HG03097 (cell line): Measurements from ENCODE around the gene TRMT13.
A peak's percentile ranks its signal among the peaks of the same experiment; 100 is the strongest.

Experiments used
- ATAC-seq: cut with Tn5 transposase; IDR thresholded peaks from one replicate; pipeline ENCODE4 v1.9.1; 2021; ENCODE audit not compliant: unreplicated experiment, low FRiP score

The TRMT13 gene

GRCh38 chr1:100132566-100133477 lies at the start of gene TRMT13, which contains the start of gene SASS6:
Gene TRMT13, plus strand, starts transcription at chr1:100133163. Its CDS starts 6 bp downstream, at chr1:100133169.
Gene SASS6, minus strand, starts transcription at chr1:100132930. Its CDS starts 116 bp downstream, at chr1:100132814.
- peak; percentile 89 for ATAC-seq

GRCh38 chr1:100087396-100087795 lies 45.6 kb upstream of the TRMT13 start:
- ATAC-seq = no peak

DNA sequence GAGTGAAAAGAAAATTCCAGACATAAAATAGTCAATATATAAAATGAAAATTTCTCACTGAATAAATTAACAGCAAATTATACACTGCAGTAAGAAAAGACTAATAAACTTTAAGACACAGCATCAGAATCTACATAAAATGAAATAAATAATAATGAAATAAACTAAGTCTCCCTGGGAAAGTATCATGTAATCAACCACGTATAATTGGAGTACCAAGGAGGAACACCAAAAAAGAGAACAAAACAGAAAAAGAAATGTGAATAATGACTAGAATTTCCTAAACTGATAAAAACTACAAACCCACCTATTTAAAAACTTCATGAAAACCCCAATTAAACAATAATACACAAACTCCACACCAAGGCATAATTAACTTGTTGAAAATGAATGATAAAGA lies 43.9 kb upstream of the TRMT13 start:
- ATAC-seq = no peak

DNA sequence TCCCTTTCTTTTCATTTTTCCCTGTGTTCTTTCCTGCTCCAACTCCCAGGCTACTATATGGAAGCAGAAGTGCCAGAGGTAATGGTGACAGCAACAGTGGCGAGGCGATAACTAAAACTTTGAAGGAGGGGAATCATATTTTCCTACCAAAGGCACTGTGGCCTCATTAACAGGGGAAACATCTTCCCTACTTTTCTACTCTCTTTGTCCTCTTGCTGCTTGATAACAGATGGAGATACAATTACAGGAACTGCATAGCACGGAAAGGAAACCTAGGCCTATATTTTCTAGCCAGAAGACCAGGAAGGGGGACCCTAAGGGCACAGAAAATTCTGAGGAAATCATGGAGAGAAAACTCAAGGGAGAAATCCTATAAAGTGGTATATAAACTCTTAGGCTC lies 42.5 kb upstream of the TRMT13 start:
- no peak for ATAC-seq

GRCh38 chr1:100100202-100100601 lies 32.8 kb upstream of the TRMT13 start:
- no peak for ATAC-seq

GRCh38 chr1:100101564-100101963 lies 31.4 kb upstream of the TRMT13 start:
- no peak for ATAC-seq

DNA sequence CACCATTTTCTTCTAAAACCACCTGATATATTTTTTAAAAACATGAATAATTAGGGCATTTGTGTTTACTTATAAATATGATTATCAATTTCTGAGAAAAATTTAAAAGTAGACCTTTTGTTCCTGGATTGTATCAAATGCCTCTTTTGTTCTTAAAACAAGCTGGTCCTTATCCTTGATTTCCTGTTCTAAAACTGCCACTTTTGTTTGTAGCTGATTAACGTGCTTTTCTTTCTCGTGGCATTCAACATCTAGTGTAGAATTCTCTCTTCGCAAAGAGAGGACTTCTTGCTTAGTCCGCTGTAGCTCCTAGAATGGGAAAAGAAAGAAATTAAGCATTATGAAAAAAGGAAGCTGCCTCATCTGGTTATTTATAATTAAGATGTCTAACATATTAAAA lies 25.3 kb upstream of the TRMT13 start:
- ATAC-seq = no peak

GRCh38 chr1:100109554-100110066 lies 23.4 kb upstream of the TRMT13 start:
- ATAC-seq = no peak

GRCh38 chr1:100115524-100115923 lies 17.4 kb upstream of the TRMT13 start:
- no peak for ATAC-seq

GRCh38 chr1:100122177-100122576 lies 10.8 kb upstream of the TRMT13 start:
- ATAC-seq = no peak

GRCh38 chr1:100127226-100127625 lies 5.7 kb upstream of the TRMT13 start:
- ATAC-seq = no peak

DNA sequence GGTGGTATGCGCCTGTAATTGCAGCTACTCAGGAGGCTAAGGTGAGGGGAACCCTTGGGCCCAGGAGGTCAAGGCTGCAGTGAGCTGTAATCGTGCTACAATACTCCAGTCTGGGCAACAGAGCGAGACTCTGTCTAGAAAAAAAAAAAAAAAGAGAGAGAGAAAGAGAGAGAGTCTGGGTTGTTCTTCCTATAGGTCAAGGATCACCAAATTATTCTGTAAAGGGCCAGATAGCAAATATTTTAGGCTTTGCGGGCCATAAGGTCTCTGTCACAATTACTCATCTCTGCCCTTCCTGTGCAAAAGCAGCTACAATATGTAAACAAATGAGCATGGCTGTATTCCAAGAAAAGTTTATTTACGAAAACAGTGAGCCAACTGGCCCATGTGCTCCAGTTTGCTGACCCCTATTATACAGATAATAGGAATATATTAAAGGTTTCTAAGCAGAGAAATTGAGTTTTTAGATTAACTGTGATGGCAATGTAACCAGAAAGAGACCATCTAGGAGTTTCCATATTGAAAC lies 2.3 kb upstream of the TRMT13 start:
- no peak for ATAC-seq

- no peak for ATAC-seq
Observed at GRCh38 chr1:100131623-100132022, 1.3 kb upstream of the TRMT13 start.

- no peak for ATAC-seq
Observed at GRCh38 chr1:100134872-100135271, 1.9 kb downstream of the TRMT13 start.

- ATAC-seq = no peak
Observed at GRCh38 chr1:100137602-100138001, 4.6 kb downstream of the TRMT13 start.

GRCh38 chr1:100141192-100141591 lies 8.2 kb downstream of the TRMT13 start:
- ATAC-seq = no peak

DNA sequence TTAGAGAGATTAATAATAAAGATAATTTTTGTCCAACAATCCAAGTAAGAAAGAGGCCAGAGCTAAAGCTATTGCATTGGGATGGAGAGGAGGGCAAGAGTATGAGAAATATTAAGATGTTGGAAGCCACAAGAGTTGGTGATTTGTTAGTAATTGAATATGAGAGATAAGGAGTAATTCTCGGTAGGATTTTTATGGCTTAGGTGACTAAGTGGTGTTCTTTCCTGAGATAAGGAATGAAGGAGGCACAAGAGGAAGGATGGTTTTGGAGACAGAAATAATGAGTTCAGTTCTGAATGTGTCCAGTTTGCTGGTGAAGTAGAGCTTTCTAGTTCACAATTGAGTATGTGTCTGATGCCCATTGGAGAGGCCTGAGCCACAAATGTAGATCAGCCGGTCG lies 9.4 kb downstream of the TRMT13 start:
- ATAC-seq = no peak

GRCh38 chr1:100145116-100145515 lies 12.2 kb downstream of the TRMT13 start:
- ATAC-seq = no peak

GRCh38 chr1:100146958-100147357 lies 14.0 kb downstream of the TRMT13 start:
- ATAC-seq = no peak

- no peak for ATAC-seq
Observed at GRCh38 chr1:100147875-100148274, 14.9 kb downstream of the TRMT13 start.

- no peak for ATAC-seq
Observed at GRCh38 chr1:100151679-100152078, 18.7 kb downstream of the TRMT13 start.

DNA sequence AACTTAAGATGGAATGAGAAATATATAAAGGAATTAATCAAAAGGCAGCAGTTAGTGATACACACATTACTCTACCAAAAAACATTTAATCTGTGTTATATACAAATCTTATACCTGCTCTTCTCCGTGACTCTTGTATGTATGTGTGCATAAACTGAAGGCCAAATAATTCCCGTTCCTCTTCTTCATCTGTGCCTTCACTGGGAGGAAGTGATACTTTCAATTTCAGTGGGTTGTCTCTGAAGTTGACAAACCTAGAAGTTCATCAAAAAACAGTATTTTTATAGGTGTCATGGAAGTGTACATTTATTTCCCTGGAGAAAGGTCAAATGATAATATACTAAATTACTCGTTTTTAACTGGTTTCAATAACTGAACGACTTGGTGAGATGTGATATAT lies 19.3 kb downstream of the TRMT13 start:
- no peak for ATAC-seq
